Activated T-cell treated with anti-CD3 and anti-CD28 coated beads, Interleukin-2, amount 50 U/mL, for 4 hours (primary cell): ENCODE data around the gene ZBTB46. TPM values are rescaled to one million over a fixed set of nuclear protein-coding genes. Genes with fewer than 3 reads are reported as not detected.
"Not testable (repeated sequence)": the region's sequence is repeated elsewhere in the genome, so short reads cannot be mapped to it uniquely, and the experiment has no call there.

Experiments
- ATAC-seq, 2 donors: fragments of 200-7000 bp; cut with Tn5 transposase; one replicate each; pipeline ENCODE4 v1.10.0; 2021
- DNase-seq: peaks from one replicate; pipeline ENCODE4 v3.0.0-alpha.2; 2020
- H3K27me3 Mint-ChIP-seq: one replicate; pipeline ENCODE4 v1.8.0; 2021; ENCODE audit warnings: low read depth, mixed read lengths
- H3K36me3 Mint-ChIP-seq: one replicate; pipeline ENCODE4 v1.8.0; 2022; ENCODE audit warnings: mixed read lengths; ENCODE audit not compliant: insufficient read depth
- H3K4me1 Mint-ChIP-seq: one replicate; pipeline ENCODE4 v1.8.0; 2021; ENCODE audit warnings: low read depth, mixed read lengths
- H3K4me3 Mint-ChIP-seq: one replicate; pipeline ENCODE4 v1.8.0; 2021; ENCODE audit warnings: mild to moderate bottlenecking, moderate library complexity, mixed read lengths
- H3K9me3 Mint-ChIP-seq: one replicate; pipeline ENCODE4 v1.8.0; 2021; ENCODE audit warnings: mixed read lengths
- total RNA-seq, 3 donors: library from RNA; stranded (reverse); gene quantifications; one replicate each; pipeline ENCODE4 v1.2.1, GENCODE V29; 2021

ZBTB46 gene
- total RNA-seq, 3 donors from 2014 or later, result 0.89 to 3.8 (median 2.2) TPM

- H3K4me3 Mint-ChIP-seq, result peak within 1 kb of the TSS; percentile 77
- no peaks in the 10 kb centered on the region for H3K9me3 Mint-ChIP-seq
- DNase-seq, result peak; percentile 62
- H3K36me3 Mint-ChIP-seq, result peaks cover 6% of the 10 kb centered on the region
- peak; percentile 36 to 40 for ATAC-seq
- peaks cover 23% of the 10 kb centered on the region for H3K4me1 Mint-ChIP-seq
- no peaks in the 10 kb centered on the region for H3K27me3 Mint-ChIP-seq
These were observed 95.0 kb downstream of the ZBTB46 start, which contains the start of gene LIME1 for GRCh38 chr20:63735859-63736718. Gene LIME1, plus strand, starts transcription at chr20:63736664. Its CDS starts 886 bp downstream, at chr20:63737550.

DNA sequence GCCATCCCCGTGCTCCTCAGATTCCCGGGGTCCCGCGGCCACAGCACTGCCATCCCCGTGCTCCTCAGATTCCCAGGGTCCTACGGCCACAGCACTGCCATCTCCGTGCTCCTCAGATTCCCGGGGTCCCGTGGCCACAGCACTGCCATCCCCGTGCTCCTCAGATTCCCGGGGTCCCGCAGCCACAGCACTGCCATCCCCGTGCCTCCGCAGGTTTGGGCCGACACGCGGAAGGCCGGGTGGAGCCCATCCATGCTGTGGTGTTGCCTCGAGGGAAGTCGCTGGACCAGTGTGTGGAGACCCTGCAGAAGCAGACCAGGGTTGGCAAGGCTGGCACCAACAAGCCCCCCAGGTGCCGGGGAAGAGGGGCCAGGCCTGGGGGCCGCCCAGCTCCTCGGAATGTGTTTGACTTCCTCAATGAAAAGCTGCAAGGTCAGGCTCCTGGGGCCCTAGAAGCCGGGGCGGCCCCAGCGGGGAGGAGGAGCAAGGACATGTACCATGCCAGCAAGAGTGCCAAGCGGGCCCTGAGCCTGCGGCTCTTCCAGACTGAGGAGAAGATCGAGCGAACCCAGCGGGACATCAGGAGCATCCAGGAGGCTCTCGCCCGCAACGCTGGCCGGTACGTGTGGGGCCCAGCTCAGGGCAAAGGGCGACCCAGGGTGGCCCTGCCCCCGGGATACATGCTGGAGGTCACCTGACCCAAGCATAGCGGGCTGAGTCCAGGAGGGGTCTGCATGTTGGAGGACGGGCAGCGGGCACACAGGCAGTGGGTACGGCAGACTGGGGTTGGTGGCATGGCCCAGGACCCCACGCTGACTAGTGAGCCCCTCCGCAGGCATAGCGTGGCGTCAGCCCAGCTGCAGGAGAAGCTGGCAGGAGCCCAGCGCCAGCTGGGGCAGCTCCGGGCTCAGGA lies 95.9 kb downstream of the ZBTB46 start:
- Mint-ChIP-seq H3K4me3 (no peak overlapping the region), H3K27me3 (no peaks in the 10 kb centered on the region), H3K4me1 (peaks cover 23% of the 10 kb centered on the region), H3K9me3 (no peaks in the 10 kb centered on the region), H3K36me3 (peaks cover 6% of the 10 kb centered on the region)
- no peak for ATAC-seq
- no peak for DNase-seq

GRCh38 chr20:63734111-63734945 lies 96.7 kb downstream of the ZBTB46 start:
- ATAC-seq (no peak), DNase-seq (no peak)
- H3K36me3 Mint-ChIP-seq, result peaks cover 9% of the 10 kb centered on the region
- H3K4me3 Mint-ChIP-seq, result no peak overlapping the region
- H3K4me1 Mint-ChIP-seq, result peaks cover 23% of the 10 kb centered on the region
- H3K27me3 Mint-ChIP-seq, result no peaks in the 10 kb centered on the region
- no peaks in the 10 kb centered on the region for H3K9me3 Mint-ChIP-seq

DNA sequence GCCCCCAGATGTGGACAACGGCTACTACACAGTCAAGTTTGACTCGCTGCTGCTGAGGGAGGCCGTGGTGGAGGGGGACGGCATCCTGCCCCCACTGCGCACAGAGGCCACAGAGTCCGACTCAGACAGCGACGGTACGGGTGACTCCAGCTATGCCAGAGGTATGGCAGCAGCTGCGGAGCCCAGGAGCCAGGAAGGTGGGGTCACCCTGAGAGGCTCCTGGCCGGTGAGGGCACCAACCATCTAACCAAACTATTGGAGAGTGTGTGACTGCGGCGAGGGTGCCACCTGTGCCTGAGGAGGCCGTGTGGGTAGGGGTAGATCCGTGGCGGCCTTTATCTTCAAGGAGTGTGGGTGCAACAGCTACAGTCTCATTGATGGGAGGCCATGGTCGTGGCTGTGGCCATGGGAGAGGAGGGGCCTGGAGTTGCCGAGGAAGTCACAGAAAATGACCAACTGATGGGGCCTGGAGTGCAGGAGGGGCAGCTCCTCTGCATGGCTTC lies 97.4 kb downstream of the ZBTB46 start:
- no peak for ATAC-seq
- peaks cover 24% of the 10 kb centered on the region for H3K4me1 Mint-ChIP-seq

GRCh38 chr20:63733117-63733516 lies 97.9 kb downstream of the ZBTB46 start:
- H3K4me3 Mint-ChIP-seq, result no peak overlapping the region
- H3K9me3 Mint-ChIP-seq, result no peaks in the 10 kb centered on the region
- H3K36me3 Mint-ChIP-seq, result peaks cover 12% of the 10 kb centered on the region
- DNase-seq (no peak), ATAC-seq (no peak)
- no peaks in the 10 kb centered on the region for H3K27me3 Mint-ChIP-seq
- peaks cover 29% of the 10 kb centered on the region for H3K4me1 Mint-ChIP-seq

More for the DNA sequence above, 97.4 kb downstream of the ZBTB46 start:
- Mint-ChIP-seq H3K36me3 (peaks cover 10% of the 10 kb centered on the region), H3K9me3 (no peaks in the 10 kb centered on the region), H3K4me3 (no peak overlapping the region), H3K27me3 (no peaks in the 10 kb centered on the region)
- DNase-seq, result no peak

DNA sequence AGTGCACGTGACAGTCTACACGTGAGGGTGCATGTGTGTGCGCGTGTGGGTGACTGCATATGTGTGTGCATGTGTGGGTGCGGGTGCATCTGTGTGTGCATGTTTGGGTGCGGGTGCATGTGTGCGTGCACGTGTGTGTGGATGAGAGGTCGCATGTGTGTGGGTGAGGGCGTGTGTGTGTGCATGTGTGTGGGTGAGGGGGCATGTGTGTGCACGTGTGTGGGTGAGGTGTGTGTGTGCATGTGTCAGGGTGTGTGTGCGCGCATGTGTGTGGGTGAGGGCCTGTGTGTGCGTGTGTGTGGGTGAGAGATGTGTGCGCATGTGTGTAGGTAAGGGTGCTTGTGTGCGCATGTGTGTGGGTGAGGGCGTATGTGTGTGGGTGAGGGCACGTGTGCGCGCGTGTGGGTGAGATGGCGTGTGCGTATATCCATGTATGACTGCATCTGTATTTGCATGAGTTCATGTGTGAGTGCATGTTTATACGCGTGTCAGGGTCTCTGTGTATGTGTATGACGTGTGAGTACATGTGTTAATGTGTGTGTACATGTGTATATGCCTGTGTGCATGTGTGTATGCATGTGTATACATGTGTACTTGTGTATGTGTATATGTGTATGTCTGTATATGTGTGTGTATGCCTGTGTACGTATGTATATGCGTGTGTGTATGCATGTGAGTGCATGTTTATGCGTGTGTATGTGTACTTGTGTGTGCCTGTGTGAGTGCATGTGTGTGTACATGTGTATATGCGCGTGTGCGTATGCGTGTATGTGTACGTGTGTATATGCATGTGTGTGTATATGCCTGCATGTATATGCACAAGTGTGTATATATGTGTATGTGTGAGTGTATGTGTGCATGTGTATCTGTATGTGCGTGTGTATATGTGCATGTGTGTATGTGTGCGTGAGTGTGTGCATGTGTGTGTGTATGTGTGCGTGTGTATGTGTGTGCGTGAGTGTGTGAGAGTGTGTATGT lies 98.7 kb downstream of the ZBTB46 start:
- no peak for ATAC-seq
- peaks cover 34% of the 10 kb centered on the region for H3K4me1 Mint-ChIP-seq

GRCh38 chr20:63731410-63731809 lies 99.7 kb downstream of the ZBTB46 start:
- Mint-ChIP-seq H3K4me1 (peaks cover 35% of the 10 kb centered on the region), H3K27me3 (no peaks in the 10 kb centered on the region), H3K36me3 (peaks cover 16% of the 10 kb centered on the region), H3K4me3 (no peak overlapping the region), H3K9me3 (no peaks in the 10 kb centered on the region)
- DNase-seq, result no peak
- no peak for ATAC-seq

More for the DNA sequence above, 98.7 kb downstream of the ZBTB46 start:
- no peaks in the 10 kb centered on the region for H3K9me3 Mint-ChIP-seq
- H3K27me3 Mint-ChIP-seq, result no peaks in the 10 kb centered on the region
- no peak overlapping the region for H3K4me3 Mint-ChIP-seq
- H3K36me3 Mint-ChIP-seq, result peaks cover 12% of the 10 kb centered on the region
- DNase-seq, result no peak

GRCh38 chr20:63730189-63730733 lies 100.8 kb downstream of the ZBTB46 start:
- DNase-seq, H3K4me3 Mint-ChIP-seq, H3K9me3 Mint-ChIP-seq, H3K27me3 Mint-ChIP-seq, ATAC-seq: not testable (repeated sequence)
- Mint-ChIP-seq H3K4me1 (peaks cover 28% of the 10 kb centered on the region), H3K36me3 (peaks cover 19% of the 10 kb centered on the region)

DNA sequence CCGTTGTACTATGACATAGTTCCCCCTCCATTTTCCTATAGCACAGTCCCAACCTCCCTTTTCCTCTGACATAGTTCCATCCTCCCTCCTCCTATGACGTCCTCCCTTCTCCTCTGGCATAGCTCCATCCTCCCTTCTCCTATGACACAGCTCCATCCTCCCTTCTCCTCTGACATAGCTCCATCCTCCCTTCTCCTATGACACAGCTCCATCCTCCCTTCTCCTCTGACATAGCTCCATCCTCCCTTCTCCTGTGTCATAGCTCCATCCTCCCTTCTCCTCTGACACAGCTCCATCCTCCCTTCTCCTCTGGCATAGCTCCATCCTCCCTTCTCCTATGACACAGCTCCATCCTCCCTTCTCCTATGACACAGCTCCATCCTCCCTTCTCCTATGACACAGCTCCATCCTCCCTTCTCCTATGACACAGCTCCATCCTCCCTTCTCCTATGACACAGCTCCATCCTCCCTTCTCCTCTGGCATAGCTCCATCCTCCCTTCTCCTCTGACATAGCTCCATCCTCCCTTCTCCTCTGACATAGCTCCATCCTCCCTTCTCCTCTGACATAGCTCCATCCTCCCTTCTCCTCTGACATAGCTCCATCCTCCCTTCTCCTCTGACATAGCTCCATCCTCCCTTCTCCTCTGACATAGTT lies 108.0 kb downstream of the ZBTB46 start:
- peaks cover 11% of the 10 kb centered on the region for H3K9me3 Mint-ChIP-seq
- not testable (repeated sequence) for H3K27me3 Mint-ChIP-seq, ATAC-seq, DNase-seq, H3K4me3 Mint-ChIP-seq
- peaks cover 31% of the 10 kb centered on the region for H3K36me3 Mint-ChIP-seq
- peaks cover 30% of the 10 kb centered on the region for H3K4me1 Mint-ChIP-seq

DNA sequence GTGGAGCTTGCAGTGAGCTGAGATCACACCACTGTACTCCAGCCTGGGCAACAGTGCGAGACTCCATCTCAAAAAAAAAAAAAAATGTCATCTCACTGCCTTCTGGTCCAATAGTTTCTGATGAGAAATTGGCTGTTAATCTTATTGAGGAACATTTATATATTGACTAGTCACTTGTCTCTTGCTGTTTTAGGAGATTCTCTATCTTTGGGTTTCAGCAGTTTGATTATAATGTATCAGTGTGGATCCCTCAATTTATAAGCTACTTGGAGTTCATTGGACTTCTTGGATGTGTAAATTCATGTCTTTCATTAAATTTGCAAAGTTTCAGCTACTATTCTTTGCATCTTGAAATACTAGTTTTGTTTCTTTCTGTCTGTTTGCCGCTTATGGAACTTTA lies 112.1 kb downstream of the ZBTB46 start:
- H3K4me1 Mint-ChIP-seq, result peaks cover 32% of the 10 kb centered on the region
- no peak for DNase-seq
- H3K36me3 Mint-ChIP-seq, result peaks cover 43% of the 10 kb centered on the region
- no peaks in the 10 kb centered on the region for H3K27me3 Mint-ChIP-seq
- no peak overlapping the region for H3K4me3 Mint-ChIP-seq
- no peak for ATAC-seq
- H3K9me3 Mint-ChIP-seq, result peaks cover 13% of the 10 kb centered on the region

DNA sequence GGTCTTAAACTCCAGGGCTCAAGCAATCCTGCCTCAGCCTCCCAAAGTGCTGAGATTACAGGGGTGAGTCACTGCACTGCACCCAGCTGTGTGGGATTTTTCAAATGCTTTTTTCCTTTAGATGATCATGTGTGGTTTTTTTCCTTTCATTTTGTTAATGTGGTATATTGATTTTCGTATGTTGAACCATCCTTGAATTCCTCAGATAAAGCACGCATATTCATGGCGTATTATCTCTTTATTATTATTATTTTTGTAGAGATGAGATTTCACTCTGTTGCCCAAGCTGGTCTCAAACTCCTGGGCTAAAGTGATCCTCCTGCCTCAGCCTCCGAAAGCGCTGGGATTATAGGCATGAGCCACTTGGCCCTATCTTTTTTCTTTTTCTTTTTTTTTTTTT lies 116.2 kb downstream of the ZBTB46 start:
- H3K27me3 Mint-ChIP-seq, result no peaks in the 10 kb centered on the region
- ATAC-seq, result no peak

GRCh38 chr20:63712191-63712590 lies 118.9 kb downstream of the ZBTB46 start:
- peaks cover 6% of the 10 kb centered on the region for H3K9me3 Mint-ChIP-seq

More for the DNA sequence above, 116.2 kb downstream of the ZBTB46 start:
- Mint-ChIP-seq H3K9me3 (peaks cover 13% of the 10 kb centered on the region), H3K4me3 (no peak overlapping the region), H3K4me1 (peaks cover 40% of the 10 kb centered on the region), H3K36me3 (peaks cover 49% of the 10 kb centered on the region)
- no peak for DNase-seq

More at GRCh38 chr20:63712191-63712590, 118.9 kb downstream of the ZBTB46 start:
- ATAC-seq (no peak), DNase-seq (no peak)
- no peaks in the 10 kb centered on the region for H3K27me3 Mint-ChIP-seq
- H3K36me3 Mint-ChIP-seq, result peaks cover 44% of the 10 kb centered on the region
- peaks cover 50% of the 10 kb centered on the region for H3K4me1 Mint-ChIP-seq
- H3K4me3 Mint-ChIP-seq, result no peak overlapping the region
